ENCODE results near the gene UNG. TPM values are rescaled to one million over a fixed set of nuclear protein-coding genes. Genes with fewer than 3 reads are reported as not detected.

UNG gene
- 80.9 to 88.4 TPM (median 86.1 TPM) in 5 replicates for total RNA-seq (2022; extraction: Qiagen RNA extraction)

DNA sequence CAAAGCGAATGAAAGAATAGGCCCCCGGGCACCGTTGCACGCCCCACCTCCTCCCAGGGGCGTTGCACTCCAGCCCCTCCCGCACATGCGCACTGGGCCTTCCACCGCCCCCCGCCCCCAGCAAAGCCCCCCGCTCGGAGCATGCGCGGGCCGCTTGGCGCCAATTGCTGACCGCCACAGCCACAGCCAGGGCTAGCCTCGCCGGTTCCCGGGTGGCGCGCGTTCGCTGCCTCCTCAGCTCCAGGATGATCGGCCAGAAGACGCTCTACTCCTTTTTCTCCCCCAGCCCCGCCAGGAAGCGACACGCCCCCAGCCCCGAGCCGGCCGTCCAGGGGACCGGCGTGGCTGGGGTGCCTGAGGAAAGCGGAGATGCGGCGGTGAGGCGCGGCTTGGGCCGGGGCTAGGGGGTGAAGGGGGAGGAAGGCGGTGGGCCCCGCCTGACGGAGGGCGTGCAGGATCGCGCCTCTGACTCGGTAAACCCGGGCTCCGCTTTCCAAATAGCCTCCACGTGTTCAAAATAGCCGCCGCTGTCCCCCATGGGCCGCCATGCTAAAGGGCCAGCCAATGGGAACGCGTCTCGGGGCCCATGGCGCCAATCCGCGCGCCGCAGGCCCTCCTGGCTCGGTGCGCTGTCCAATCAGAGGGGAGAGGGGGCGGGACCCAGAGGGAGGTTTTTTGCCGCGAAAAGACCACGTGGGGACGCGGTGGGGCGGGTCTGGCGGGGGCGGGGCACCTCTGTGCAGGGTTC, at the start of gene UNG:
UNG (plus strand) TSS at position 163 of the 748 bp plus-strand sequence; CDS start at position 246, 83 bp downstream.

DNA sequence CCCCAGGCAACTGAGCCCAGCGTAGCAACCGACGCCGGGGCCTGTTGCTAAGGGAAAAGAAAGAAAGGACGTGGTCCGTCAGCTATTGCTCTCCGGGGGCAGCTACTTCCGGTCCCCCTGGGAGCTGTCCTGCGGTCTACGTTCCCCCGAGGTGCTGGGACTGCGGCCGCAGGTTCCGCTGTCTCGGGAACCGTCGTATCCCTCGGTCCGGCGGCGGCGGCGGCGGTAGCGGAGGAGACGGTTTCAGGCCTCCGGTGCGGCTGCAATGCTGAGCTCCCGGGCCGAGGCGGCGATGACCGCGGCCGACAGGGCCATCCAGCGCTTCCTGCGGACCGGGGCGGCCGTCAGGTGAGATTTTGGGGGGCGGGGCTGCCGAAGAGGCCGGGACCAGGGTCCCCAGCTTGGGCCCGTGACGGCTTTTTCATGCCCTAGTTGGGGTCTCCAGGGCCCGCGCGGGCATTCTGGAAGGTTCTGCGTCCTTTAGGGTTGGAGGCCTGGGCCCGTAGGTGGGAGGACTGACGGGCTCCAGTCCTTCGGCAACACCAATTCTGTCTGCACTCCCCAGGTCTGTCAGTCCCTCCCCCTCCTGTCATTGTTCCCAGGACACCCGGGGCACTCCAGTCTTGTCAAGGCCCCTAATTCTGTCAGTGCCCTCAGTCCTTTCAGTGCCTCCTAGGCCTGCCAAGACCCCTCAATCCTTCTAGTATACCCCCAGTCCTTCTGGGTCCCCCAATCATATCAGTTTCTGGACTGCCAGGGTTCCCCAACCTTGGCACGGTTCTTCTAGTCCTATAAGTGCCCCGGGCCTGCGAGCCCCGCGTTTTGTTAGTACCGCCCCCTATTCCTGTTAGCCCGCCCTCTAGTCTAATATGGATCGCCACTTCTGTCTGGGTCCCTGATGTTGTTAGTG, 44.7 kb upstream of the UNG start, which contains the start of gene USP30:
USP30 (plus strand) TSS at position 163 of the 910 bp plus-strand sequence; CDS start at position 266, 103 bp downstream.

DNA sequence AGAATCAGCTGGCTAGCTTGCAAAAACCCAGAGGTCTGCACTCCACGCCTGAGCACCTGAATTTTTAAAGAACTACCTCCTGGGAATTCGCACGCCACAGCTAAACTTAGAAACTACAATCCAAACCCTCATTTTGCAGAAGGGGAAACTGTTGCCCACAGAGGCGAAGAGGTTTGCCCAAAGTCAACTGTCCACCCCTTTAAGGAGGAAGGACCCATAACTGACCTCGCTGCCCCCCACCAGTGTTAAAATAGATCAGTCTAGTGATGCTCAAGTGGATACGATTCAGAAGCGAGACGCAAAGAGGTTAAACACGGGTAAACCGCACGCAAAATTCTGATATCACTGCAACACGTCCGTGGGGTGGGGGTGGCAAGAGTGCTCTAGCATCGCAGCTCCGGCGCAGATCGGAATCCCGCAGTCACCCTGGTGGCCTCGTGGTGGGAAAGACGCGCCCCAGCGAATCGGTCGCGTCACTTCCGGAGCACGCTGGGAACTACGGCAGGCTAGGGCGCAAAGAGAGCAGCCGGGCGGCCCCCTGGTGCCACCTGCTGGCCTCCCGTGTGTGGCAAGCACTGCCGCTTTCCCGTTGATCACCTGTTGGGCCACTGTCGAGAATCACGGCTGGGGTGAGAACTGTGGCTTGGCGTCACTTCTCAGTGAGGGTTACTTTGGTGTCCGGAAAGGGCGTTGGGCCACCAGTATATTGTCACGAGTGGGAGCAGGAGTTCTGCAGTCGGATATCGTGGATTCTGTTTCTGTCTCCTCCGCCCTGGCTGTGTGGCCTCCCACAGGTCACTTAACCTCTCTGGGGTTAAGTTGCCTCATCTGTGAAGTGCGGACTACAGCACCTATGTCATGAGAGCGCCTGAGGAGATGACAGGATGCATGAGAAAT, 4.1 kb upstream of the UNG start, which contains the start of gene ALKBH2:
ALKBH2 (minus strand) TSS at position 451 of the 897 bp plus-strand sequence. CDS start 686 bp downstream, outside the sequence.

DNA sequence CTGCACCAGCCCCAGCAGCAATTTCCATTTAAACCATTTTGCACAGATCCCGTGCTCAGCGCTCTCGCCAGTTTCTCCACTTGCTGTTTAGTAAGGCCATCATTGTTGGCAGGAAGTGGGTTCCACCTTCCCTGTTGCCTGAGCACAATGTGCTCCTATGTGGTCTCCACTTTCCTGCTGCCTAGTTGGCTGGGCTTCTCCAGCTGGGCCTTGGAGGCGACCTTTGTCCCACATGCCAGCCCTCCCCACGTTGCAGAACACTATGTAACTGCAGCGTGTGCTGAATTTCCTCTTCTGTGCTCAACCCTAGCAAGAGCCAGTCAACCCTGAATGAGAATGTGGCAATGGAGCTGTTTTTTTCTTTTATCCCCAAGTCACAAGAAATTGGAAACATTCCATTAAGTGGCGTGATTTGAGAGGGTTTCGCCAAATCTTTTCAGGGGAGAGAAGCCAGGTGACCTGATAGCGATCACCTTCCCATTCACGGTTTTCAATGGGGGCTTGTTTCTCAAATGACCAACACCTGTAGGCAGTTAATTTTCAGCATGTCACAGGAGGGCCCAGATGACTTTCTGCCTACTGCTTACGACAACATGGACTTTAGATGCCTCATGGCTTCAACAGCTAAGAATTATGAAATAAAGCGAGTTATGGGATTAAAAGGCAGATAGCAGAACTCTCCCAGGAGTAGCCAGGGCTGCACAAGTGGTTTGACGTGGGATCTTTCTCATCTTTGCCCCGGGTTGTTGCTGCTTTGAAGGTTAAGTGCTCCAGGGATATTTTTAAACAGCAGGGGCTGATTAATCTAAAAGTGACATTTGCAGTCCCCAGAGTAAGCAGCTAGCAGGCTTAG, 18.6 kb downstream of the UNG start, which contains the start of gene ACACB:
ACACB (plus strand) TSS at position 830 of the 853 bp plus-strand sequence. CDS start 22,819 bp downstream, outside the sequence.

Other genes starting within 250 kb of the UNG start
- 15.2 to 28.1 TPM (median 20.8 TPM) in 5 replicates for gene SSH1, start 240.0 kb upstream of the UNG start, total RNA-seq (2022; extraction: Qiagen RNA extraction)
- not detected in 5 replicates for gene DAO, start 217.5 kb upstream of the UNG start, total RNA-seq (2022; extraction: Qiagen RNA extraction)
- 0.01 TPM in 1 of 5 replicates, not detected in the others for gene SVOP, start 76.5 kb upstream of the UNG start, total RNA-seq (2022; extraction: Qiagen RNA extraction)
- 6.8 to 8.8 TPM (median 7.9 TPM) in 5 replicates for gene USP30, start 45.0 kb upstream of the UNG start, total RNA-seq (2022; extraction: Qiagen RNA extraction)
- 41.7 to 48.4 TPM (median 46.7 TPM) in 5 replicates for gene ALKBH2, start 4.1 kb upstream of the UNG start, total RNA-seq (2022; extraction: Qiagen RNA extraction)
- gene ACACB, start 19.0 kb downstream of the UNG start, total RNA-seq (2022; extraction: Qiagen RNA extraction), result 6.0 to 9.1 TPM (median 7.7 TPM) in 5 replicates
- 0.05 to 0.06 TPM in 2 of 5 replicates, not detected in the others for gene FOXN4, start 211.7 kb downstream of the UNG start, total RNA-seq (2022; extraction: Qiagen RNA extraction)

All from A549 treated with CORT108297 at 1 μM for 4 hours (cell line).